ENCODE measurements around the gene TMEM63A.

The TMEM63A gene

DNA sequence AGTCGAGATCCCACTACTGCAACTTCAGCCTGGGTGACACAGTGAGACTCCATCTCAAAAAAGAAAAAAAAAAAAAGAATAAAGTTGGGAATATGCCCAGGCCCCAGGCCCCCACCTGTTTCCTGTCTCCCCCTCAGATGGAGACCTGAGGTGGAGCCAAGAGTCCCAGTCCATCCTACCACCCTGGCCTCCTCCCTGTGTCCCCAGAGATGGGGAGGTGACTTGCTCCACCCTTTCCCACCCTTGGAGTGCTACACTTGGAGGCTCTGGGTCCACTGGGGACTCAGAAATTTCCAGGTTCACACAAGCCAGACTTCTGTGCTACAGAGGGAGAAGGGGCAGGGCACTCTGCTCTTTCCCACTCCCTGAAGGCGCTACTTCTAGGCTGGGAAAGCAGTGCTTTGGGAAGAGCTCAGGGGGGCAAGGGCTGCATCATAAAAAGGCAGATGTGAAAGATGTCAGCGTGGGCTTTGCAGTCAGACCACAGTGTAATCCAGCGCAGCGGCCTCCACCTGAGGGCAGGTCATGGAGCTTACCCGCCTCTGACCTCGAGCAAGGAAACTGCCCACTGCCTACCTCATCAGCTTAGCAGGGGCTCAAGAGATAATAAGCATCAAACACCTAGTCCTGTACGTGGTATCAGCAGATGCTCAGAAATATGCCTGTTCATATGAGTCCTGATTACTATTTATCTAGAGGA, 13.4 kb downstream of the TMEM63A start:
- H3K4me3 ChIP-seq (ENCODE audit: low read depth, low read length) = no peak overlapping the region

DNA sequence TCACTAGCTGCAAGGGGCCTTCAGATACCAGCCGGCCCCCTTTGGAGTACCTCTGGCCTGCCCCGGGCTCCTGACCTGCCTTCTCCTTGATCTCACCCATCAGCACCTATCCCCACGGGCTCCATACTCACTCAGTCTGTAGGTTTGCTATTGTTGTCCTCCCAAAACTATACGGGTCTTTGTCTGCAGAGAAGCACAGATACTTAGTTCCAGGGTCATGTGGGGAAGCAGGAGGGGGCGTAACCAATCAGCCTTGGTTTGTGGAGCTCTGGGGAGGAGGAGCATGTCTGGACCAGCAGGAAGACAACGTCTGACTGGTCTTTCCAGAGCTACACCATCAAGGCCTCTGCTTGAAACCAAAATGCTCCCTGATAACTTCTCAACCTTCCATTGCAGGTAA, 15.2 kb downstream of the TMEM63A start:
- no peak overlapping the region for H3K4me3 ChIP-seq (ENCODE audit: low read depth, low read length)

DNA sequence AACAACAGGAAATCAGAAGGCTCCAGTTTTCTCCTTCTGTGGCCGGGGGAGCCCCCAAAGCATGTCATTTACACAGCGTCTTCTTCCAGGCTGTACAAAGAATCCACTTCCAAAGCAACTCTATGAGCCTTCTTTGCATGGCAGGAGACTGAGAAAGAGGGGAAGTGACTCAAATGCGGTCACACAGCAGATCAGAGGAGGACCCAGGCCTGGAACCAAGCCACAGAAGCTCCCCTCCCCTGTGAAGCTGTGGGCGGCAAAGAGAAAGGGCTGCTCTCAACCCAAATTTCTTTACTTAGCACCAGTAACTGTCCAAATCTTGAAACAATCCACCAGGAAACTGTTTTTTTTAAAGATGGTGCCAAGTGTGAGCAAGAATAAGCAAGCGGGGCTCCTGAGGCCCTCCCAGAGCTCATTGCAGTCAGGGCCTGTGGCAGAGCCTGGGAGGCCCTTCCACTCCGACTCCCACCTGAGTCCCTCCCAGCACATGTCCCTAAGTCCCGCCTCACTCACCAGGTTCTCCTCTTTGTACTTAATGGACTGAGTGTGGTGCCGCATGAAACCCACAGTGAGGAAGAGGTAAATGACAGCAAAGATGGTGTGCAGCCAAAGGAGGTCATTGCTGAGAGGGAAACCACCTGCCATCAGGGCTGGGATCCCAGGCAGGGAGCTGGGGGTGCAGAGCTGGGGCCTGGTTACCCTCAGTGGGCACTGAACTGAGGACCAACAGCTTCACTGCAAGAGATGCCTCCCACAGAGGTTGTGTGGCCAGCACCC, 15.9 kb downstream of the TMEM63A start:
- H3K4me3 ChIP-seq (ENCODE audit: low read depth, low read length) = no peak overlapping the region

DNA sequence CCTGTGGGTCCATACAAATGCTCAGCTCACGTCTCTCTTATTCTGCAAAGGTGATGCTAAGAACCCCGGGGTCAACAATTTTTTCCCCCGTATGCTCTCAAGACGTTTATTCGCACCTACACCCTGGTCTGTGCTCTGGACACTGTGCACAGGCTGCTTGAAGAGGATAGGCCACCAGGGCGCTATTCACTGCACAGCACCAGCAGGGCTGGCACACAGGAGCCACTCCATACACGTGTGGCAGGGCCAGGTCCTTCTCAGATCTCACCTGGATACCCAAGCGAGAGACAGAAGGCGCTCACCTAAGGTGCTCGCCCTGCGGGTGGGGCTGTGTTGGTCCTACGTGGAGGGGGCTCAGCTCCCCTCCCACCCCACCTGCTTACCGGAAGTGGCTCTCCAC, 16.7 kb downstream of the TMEM63A start:
- H3K4me3 ChIP-seq (ENCODE audit: low read depth, low read length) = no peak overlapping the region

DNA sequence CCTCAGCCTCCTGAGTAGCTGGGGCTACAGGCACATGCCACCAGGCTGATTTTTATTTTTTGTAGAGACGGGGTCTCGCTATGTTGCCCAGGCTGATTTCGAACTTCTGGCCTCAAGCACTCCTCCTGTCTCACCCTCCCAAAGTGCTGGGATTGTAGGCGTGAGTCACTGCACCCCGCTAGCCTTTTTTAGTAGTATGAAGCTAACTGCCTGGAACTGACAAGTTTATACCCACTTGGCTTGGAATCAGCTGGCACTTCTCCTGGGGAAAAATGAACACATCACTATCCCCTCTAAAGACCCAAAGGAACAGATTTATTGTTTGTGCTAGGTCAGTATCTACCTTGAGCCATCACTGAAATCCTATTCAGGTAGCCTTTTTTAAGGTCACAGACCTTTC, 19.0 kb downstream of the TMEM63A start:
- H3K4me3 ChIP-seq (ENCODE audit: low read depth, low read length) = no peak overlapping the region

DNA sequence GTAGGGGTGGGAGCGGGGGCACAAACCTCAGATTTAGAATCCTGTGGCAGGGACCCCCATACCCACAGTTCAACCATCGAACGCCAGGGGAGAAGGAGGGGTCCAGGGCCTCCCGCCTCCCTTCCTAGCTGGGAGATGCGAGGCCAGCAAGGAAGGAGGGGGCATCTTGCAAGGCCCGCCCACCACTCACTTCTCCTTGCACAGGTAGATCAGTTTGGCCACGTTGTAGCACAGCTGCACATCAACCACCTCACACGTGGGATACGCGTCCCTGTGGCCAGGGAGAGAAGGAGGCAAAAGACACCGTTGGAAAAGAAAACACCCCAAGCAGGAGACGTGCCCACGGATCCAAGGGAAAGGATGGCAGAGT, 19.6 kb downstream of the TMEM63A start:
- H3K4me3 ChIP-seq (ENCODE audit: low read depth, low read length) = no peak overlapping the region

DNA sequence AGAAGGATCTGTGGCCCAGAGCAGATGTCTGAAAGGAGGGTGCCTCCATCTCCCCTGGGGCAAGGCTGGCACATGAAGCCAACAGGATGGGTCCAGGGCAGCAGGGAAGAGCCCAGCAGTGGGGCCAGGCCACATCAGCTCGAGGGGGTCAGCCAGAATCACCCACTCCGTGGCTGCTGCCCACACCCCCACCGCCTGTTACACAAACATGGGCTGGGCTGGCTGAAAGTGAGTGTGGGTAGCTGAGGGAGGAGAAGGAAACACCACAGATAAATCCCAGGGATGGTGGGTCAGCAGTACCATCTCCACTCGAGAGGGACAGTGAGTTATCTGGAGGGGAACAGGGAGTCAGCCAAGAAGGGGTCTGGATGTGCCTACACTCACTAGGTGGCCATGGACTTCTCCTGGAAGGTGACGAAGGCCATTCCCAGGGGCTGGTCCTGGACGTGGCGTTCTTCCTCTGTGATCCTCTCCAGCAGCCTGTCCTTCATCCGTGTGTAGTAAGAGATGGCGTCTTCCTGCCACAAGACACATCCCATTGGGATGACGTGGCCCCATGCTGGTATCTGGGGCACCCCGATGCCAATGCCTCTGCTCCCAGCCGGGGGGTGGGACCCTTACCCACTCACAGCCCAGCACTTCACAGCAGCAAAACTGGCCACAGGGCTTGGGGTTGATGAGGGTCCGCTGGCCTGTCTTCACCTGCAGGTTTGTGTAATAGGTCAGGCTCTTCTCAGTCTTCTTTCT, 20.2 kb downstream of the TMEM63A start:
- H3K4me3 ChIP-seq (ENCODE audit: low read depth, low read length) = no peak overlapping the region

DNA sequence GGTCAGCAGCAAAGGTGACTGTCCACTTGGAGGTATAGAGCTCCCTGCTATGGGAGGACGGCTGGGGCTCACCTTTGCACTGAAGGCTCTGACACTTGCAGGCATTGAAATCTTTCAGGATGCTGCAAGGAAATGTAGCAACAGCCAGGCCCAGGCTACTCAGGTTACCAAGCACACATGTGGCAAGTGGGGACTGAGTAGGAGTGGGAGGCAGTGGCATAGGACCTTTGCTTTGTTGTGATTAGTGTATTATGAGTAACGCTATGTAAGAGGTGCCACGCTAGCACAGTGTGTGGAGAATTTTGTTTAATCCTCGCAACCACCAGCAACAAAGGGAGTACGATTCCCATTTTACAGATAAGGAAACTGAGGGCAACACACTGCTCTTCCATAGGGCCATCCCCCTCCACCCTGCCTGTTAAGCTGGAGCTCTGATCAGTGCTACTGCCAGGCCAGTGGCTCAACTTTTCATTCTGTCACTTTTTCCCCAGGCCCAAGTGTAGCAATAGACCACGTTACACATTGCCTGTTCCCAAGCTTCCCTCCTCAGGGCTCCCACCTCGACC, 21.2 kb downstream of the TMEM63A start:
- H3K4me3 ChIP-seq (ENCODE audit: low read depth, low read length) = no peak overlapping the region

DNA sequence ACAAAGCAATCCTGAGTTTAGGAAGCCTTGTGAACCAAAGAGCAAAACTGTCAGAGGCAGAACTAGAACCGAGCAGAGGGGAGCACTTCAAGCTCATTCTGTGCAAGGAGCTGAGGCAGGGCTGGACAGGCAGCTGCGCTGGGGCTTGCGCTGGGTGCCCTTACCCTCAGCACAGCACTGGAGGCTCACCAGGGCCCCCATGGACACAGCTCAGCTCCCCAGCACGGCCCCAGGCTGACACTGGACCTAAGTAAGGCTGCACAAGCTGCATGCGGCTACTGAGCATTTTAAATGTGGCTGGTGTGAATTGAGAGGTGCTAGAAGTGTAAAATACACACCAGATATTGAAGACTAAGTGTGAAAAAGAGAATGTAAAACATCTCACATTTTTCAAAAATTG, 22.1 kb downstream of the TMEM63A start:
- H3K4me3 ChIP-seq (ENCODE audit: low read depth, low read length) = no peak overlapping the region

DNA sequence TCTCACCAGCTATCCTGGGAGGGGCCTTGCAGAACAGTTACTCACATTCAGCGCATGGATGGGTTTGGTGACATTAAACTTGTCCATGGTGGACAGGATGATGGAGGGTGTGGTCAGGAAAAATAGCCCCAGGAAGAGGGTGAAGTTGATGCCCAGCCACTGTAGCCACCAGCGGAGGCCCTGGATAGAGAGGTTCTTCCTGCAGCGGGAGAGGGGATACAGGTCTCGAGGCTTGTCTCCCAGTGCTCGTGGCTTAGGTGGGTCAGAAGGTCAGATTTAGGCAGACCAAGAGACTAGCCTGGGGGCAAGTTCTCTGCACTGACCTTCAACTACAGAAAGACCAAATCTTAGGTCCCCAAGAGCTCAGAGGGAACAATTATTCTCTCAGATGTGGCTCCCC, 23.0 kb downstream of the TMEM63A start:
- H3K4me3 ChIP-seq (ENCODE audit: low read depth, low read length) = no peak overlapping the region

DNA sequence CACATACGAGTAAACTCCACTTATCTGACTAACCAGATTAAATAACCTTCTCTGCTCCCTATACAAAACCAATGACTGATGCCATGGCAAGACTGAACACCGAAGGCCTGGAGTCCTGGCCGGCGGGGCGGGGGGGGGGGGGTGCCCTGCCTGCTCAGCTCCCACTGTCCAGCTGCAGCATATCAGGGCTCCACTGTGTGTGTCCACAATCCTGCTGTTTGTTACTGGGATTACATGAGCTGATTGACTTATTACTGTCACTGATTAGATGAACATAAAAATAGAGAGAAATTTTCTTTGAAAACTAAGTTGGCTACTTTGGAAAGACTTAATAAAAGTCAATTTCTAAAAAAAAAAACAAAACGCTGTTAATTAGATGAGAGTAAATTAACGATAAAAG, 24.9 kb downstream of the TMEM63A start:
- no peak overlapping the region for H3K4me3 ChIP-seq (ENCODE audit: low read depth, low read length)

DNA sequence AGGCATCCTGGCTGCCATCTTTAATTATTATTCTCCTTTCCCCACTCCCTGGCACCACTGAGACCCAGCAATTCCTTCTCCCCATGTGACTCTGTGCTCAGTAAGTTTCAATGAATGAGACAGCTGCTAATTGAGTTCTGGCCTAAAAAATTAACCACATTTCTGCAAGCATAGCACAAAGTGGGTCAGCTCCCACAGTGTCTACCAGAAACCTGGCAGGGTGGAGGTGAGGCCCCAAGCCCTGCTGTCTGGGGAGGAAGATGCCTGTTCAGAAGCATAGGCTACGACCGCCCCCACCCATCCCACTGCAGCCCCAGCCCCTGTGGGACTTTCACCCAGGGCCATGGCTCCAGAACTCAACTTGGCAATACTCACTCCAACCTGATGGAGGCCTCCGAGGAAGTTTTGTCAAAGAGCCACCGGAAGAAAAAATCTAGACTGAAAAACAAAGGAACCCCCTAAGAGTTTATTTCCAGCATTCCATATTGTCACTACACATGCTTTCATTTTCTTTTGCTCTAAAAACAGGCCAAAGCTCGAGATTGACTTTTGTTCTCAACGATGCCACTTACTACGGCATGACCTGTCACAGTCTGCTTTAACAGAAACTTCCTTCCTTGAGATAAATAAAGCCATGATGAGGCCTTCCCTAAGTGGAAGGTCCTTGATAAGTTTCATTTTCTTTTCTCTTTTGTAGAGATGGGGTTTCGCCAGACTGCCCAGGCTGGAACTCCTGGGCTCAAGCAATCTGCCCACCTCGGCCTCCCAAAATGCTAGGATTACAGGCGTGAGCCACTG, 26.5 kb downstream of the TMEM63A start:
- H3K4me3 ChIP-seq (ENCODE audit: low read depth, low read length) = no peak overlapping the region

DNA sequence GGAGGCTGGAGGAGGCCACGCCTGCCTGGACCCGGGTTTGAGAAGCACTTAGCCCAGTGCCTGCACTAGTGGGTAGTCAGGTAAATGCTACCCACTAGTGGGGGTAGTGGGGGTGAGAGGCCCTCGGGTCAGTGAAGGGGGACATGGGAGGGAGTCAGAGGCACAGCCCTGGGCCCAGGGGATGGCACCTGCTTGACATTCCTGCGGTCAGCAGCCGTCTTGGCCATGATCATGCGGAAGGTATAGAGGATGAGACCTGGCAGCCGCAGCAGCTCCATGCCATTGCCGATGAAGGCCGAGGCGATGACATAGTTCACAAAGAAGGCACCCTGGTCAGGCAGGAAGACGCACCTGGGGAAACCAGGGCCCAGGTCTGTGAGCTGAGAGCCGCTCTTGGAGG, 28.7 kb downstream of the TMEM63A start:
- H3K4me3 ChIP-seq (ENCODE audit: low read depth, low read length) = no peak overlapping the region

DNA sequence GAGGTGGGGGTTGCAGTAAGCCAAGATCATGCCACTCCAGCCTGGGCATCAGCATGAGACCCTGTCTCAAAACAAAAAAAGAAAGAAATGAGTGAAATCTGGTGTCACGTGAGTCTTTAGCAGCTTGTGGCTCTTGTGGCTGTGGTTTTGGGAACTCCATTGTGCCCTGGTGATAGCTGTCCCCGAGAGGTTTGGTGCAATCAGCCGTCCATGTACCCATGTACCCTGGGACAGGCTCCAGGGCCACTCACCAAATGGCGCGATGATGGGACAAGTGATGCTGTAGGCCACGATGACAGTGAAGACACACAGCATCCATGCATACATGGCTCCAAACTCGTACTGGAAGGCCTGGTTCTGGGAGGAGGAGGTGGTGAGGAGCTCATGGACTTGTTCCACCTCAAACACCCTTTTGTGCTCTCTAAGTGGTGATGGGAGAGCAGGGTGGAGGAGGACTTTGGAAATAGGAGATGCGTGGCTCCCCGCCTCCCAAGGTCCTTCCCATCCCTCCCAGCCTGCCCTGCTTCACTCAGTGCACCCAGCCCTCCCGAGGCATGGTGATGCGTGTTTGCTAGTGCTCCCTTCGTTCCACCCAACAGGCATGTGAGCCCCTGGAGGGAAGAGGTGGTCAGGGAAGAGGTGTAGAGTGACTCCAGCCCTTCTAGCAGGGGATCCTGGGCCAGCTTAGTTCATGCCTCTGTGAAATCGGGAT, 29.6 kb downstream of the TMEM63A start:
- H3K4me3 ChIP-seq (ENCODE audit: low read depth, low read length) = no peak overlapping the region

DNA sequence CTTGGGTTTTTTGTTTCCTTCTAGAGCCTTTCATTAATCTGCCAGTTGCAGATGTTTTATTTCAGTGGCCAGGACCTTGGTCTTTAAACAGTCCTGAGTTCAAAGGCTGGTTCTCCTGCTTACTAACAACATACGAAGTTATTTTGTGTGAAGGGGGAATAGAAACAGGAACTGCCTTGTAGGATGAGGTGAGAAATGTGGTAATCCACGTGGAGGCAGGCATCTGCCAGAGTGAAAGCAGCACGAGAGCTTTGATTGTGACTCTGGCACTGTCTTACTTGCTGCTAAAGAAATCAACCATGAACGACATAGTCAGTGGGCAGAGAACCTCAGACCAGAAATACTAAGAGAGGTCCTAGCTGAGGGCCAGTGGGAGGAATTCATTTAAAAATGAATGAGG, 30.4 kb downstream of the TMEM63A start:
- H3K4me3 ChIP-seq (ENCODE audit: low read depth, low read length) = no peak overlapping the region

DNA sequence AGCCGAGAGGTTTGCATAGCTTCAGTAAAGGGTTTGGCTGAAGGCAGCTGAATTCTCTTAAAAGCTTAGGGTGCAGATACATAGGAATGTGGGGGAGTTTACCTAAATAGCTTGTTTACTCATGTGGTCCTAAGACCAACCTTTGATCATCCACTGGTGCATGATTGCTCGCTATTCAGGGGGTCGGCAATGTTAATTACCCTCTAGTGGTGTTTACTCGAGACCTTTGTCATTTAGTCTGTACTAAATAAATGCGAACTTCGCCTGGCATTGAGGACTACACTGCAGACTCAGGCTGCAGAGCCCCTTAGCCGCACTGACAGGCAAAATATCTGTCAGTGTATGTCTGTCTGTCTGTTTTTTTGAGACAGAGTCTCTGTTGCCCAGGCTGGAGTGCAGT, 31.8 kb downstream of the TMEM63A start:
- H3K4me3 ChIP-seq (ENCODE audit: low read depth, low read length) = no peak overlapping the region

DNA sequence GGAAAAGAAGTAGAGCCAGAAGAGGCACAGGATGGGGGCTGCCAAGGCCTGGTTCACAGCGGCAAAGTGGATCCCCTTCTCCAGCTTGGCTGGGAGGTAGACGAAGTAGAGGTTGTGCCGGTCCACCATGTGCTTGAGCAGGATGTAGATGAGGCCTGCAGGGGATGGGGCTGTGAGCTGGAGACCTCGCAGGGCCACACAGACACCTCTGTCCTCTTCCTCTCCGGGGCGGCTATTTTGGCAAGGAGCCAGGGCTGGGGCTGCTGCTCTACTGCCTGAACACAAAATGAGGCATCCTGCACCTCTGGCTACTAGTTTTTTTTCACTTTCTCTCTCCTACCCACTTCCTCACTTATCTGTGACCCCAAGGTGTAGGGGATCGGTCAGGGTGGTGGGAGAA, 32.3 kb downstream of the TMEM63A start:
- H3K4me3 ChIP-seq (ENCODE audit: low read depth, low read length) = no peak overlapping the region

DNA sequence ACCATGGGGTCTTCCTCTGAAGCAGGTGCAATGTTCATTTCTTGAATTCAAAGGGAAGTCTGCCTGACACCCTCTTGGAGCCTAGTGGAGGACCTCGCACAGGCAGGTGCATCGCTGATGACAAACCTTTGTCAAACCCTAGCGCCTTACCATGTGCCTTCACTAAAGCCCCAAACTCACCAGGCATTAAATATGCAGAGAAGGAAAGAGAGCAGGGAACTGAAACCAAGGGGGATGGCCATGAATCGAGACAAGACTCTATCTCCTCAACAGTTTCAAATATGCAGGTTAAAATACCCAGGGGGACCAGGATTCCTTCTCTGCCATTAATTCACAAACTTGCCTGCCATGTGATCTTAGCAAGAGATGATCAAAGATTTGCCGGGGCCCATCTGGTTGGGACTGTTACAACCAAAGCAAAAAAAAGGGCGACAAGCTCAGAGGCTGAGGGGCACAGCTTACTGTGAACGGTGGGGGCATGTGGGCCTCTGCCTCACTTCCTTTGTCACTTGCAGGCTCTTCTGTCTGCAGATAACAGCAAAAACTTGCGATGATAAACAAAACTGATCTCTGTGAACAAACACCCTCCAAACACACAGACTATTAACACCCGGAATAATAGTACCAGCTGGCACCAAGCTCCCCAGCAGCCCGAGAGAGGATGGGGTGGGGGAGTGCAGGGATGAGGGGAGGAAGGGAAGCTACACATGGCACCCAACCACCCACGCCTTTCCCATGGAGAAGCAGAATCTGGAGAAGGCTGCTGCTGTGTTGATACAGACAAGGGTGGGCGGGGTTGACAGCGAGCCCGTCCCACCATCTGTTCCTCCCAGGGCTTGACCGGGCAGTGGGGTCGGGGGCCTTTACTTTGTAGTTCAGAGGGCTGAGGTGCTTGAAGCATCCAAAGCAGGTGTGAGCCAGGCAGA, 33.9 kb downstream of the TMEM63A start:
- no peak overlapping the region for H3K4me3 ChIP-seq (ENCODE audit: low read depth, low read length)

DNA sequence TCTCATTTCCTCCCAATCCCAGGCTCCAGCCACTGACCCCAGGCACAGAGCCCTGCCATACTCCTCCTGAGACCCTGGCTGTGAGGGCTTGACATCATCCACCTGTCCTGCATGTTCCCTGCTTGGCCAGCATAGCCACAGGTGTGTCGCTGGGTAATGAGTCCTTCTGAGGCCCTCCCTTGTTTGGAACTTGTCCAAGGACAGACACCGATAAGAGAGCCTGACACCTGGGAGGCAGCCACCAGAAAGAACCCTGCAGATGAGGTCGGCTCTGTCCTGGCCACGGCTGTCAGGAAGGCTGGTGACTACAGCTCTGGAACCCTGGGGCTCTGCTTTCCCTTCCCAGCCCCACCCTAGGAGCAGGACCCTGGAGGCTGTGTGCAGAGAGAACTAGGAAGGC, 34.6 kb downstream of the TMEM63A start:
- no peak overlapping the region for H3K4me3 ChIP-seq (ENCODE audit: low read depth, low read length)
